HG02571 (cell line): ENCODE measurements around the gene SUPT4H1.
A peak's percentile ranks its signal among the peaks of the same experiment; 100 is the strongest.
"Not testable (repeated sequence)": the region's sequence is repeated elsewhere in the genome, so short reads cannot be mapped to it uniquely, and the experiment has no call there.

Source experiments
- ATAC-seq: cut with Tn5 transposase; IDR thresholded peaks from one replicate; pipeline ENCODE4 v1.9.1; 2021; ENCODE audit warnings: mild to moderate bottlenecking, moderate library complexity; ENCODE audit not compliant: unreplicated experiment

The SUPT4H1 gene

DNA sequence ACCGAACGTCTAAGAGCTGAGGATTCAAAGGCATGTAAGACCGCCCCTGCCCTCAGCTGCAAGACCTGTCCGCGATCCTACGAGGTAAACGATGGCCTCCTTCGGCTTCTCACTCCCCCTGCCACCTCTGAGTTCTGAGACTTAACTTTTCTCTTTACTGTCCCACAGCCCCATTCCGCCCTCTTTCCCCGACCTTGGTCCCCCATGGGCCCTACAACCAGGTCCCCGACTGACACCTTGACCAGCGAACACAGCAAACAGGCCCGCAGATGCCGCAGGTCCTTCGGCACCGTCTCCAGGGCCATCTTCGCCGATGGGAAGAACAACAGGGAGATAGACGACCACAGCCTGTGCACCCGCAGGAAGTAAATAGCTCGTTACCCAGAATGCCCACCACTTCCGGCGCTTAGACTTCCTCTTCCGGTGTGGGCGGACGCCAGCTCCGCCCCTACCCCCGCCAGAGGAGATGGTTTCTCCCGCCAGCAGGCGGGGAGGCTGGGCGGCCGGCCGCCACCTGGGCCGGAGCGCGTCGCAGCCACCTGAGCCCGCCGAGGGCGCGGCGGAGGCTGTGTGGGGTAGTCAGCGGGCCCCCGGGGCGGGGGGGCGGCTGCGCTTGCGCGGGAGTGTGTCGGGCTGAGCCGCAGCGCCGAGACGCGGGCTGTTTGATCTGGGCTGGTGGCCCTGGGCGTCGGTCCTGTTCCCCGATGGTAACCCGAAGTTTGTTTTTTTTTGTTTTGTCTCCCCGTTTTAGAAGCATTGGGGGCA is at the start of gene SUPT4H1:
Gene SUPT4H1 (minus strand): TSS at position 371 of the 765 bp plus-strand sequence. CDS start 66 bp downstream, at position 305.
- ATAC-seq, result peak; percentile 88

DNA sequence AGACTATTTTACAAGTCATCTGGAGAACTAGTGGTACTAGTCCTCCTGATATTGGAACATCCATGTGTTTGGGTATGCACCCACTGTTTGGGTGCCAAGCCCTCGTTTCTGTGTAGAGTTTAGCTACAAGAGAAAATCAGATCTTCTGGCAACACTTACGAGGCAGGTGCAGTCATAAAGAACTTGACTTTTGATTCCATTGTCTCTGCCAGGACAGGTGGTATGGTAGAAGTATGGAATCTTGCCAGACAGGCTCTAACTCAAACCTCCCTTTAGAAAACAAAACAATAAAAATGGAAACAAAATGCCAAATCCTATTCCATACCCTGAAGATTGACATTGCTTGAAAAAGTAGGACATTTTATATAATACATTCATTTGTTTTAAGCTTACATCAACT is 49.3 kb upstream of the SUPT4H1 start:
- no peak for ATAC-seq

DNA sequence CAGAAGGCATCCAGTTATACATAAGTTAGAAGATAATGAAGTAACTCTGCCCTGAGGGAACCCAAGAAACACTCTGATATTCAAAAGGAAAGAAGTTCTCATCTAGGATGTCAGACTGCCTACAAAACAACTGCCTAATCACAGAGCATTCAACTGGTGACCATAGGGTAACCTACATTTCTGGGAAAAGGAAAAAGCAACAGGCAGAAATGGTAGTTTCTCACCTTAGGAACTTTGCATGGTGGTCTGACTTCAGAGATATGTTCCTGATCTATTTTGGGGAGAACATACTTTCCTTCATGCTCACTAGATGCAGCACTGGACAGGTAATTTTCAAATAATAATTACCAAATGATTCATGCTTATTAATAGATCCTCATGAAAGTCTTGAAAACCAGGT is 48.8 kb upstream of the SUPT4H1 start:
- no peak for ATAC-seq

DNA sequence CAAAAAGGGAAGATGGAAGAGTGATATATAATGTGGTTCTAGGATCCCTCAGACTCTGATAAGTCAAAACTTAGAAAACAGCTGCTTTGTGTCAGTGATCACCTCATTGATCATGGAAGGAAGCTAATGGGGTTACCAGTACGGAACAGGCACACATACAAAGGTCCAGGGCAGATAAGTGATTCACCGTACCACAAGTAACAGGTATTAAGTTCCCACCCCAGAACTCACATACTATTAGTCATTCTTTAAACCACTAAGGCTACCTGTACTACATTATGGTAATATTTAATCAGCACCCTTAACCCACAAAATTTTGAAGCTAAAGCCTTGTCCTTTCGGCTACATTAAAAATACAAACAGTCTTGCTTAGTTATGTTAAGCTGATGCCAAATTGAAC is 48.0 kb upstream of the SUPT4H1 start:
- no peak for ATAC-seq

DNA sequence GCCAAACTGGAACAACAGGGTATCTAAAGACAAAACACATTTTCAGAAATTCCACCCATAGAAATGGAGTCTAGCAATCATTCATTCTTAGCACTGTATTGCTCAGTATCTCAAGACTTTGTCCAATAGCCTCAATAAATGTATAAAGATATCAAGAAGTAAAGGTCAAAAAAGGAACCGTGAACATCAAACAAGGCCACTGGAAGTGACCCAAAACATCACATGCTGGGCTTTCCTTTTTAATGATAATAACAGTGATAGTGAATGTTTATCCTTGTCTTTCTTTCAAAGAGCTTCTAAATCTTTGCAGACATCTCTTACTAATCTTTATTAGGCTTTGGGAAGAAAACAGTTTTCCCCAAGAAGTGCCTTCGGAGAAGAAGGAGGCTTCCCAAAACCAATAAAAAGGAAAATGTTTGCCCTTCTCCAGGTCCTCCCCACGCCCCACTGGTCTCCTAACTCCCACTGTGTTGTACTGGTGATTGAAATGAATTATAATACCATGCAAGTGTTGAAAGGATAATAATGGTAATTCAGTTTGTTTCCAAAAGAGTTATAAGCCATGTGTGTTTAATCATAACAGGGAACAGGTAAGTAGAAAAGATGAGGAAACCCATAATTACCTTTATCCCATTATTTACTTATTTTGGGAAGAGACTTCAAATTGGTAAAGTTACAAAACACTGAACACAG is 46.7 kb upstream of the SUPT4H1 start:
- ATAC-seq, result no peak

DNA sequence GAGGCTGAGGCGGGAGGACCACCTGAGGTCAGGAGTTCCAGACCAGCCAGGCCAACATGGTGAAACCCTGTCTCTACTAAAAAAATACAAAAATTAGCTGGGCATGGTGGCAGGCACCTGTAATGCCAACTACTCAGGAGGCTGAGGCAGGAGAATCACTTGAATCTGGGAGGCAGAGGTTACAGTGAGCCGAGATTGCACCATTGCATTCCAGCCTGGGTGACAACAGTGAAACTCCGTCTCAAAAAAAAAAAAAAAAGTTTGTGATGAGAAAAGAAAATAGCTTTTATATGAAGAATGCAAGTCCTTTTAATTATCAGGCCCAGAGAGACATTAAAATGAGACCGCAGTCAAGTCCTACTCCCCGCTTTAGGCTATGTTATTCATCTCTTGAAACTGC is 45.4 kb upstream of the SUPT4H1 start:
- not testable (repeated sequence) for ATAC-seq

DNA sequence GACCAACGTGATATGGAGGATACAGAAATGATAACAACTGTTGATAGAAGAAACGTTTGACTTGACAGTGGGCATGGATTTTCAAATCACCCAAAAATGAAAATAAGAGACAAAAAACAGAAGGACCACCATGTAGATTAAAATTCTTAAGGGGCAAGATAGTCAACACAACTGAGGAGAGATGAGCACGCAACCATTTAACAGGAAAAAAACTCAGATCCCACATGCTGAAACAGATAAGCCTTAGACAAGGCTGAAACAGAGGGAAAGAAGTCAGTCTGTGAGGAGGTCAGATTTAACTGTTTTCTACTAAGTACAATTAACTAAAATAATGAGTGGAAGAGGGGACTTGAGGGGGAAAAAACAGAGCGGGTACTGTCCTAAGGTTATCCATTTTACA is 44.2 kb upstream of the SUPT4H1 start:
- ATAC-seq, result no peak

DNA sequence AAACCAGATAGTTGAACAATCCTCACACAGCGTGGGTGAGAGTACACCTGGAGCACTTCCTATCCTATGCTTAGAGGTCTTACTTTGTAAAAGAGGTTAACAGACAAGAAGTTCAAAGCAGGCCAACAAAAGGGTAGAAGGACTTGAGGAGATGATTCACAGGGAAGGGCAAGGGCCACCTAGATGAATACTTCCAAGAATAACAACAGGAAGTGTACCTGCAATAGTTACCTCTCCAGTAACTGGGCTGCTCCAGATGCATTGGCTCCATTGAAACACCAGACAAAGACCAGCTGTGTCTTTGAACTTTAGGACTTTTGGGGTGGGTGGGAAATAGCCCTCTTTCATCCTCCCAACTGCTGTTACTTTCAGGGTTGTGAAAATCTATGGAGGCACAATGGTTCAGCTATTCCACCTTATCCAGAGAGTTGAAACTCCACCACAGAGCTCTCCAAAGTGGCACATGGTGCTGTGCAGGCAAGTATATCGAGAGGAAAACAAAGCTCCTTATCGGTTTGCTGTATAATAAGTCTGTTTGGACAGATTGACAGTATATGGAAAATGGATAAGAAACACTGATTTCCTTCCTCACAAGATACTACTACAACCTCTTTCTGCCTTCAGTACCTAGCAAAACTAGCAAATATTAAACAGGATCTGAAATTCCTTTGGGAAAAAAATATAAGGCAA is 42.7 kb upstream of the SUPT4H1 start:
- ATAC-seq, result no peak

DNA sequence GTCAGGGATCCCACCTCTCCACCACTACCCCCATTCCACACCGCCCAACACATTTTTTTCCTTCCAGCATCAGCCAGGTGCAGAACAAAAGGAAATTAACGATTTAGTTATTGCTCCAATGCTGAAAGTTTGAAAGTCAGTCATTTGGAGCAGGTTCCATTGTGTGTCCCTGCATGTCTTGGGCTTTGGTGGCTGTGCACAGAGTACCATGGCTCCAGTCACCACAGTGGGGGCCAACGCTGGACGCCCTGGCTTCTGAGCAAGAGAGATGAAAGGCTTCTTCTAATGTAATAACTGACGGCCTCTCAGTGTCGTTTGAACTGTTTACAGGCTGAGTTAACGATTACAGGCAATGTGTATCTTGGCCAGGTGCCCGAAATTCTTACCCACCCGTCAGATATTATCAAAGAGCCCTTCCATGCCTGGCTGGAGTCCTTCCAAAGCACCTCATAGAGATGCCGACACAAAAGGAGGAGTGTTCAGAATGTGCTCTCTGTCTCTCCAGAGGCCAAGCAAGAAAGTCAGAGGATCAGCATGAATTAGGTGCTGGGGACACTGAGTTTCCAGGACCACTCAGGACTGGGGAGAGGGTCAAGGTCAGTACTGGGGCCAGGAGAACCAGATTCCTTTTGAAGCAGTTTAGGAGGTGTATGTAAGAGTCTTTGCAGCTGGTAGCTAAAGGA is 39.4 kb upstream of the SUPT4H1 start:
- no peak for ATAC-seq

DNA sequence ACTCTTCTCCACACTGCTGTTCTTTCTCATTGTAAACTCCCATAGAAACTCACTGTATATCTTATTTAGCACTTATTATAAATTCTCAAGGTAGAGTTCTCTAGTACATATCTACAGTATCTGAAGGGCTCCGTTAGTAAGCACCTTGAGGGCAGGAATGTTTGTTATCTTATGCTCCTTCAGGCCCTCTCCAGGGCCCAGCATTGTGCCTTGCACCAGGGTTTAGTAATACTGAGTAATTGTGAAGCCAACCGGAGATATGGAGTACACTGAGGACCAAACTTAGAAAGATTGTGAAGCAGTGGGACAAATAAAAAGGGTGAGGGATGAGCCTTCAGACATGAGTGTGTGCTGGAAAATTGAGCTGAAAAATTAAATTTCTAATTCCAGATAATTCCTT is 38.9 kb upstream of the SUPT4H1 start:
- no peak for ATAC-seq

DNA sequence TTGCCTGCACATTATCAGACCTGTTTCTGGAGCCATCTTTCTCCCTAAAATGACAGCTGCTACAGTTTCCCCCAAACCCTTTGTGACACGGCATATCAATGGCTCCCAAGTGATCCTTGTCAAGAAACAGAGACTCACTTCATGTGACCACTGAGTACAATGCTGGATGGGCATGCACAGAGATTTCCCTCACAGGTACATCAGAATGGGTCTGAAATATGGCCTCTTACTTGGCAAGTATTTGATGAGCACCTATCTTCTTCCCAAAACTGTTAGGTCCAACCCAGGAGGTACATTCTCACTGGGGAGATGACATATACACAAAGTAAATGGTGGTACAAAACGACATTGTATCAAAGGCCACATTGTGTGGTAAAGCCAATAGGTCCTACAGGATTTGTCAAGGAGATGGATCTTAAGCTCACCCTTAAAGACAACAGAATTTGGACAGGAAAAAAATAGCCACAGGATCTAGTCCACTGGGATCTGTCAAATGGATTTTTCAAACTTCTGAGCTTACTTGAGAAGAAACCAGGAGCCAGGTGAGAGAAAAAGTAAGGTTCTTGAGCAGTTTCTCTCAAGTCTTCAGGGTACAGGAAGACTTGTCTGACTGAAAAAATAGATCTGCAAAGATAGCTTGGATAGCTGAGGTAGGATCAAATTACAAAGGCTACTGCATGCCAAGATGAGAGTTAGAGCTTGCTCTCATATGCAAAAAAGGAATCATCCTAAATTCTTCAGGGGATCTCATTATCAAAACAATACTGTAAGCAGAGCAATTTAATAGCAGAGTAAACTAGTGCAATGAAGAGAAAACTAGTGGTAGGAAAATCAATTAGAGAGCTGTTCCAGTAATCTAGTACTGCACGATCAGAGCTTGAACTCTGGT is 36.5 kb upstream of the SUPT4H1 start:
- no peak for ATAC-seq

DNA sequence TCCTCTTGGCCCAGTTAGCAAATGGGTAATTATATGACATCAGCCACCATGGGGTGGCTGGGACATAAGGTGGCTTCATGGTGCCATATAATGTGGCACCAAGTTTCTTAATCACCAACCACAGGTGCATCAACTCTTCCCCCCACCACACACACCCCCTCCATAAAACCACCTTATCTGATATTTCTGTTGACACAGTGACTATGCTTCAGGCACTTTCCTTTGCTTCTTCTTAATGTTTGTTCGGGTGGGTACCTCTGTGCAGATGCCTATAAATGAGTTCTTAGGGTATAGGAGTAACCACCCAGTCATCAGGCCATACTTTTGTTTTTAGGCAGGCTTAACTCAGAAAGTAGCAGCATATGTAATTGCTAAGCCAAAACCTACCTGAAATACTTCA is 35.8 kb upstream of the SUPT4H1 start:
- no peak for ATAC-seq

DNA sequence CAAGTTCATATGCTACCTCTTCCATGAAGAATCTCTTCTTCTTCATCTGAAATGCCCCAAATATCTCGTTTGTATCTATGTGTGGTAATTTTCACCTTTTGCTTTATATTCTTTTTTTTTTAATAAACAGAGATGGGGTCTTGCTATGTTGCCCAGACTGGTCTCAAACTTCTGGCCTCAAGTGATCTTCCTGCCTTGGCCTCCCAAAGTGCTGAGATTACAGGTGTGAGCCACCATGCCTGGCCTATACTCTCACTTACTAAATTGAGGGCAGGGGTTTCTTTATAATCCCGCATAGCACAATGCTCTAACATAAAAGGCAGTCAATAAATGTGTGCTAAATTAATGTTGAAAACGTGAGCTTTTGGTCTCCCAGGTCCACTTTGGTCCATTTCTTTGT is 34.7 kb upstream of the SUPT4H1 start:
- ATAC-seq, result no peak

DNA sequence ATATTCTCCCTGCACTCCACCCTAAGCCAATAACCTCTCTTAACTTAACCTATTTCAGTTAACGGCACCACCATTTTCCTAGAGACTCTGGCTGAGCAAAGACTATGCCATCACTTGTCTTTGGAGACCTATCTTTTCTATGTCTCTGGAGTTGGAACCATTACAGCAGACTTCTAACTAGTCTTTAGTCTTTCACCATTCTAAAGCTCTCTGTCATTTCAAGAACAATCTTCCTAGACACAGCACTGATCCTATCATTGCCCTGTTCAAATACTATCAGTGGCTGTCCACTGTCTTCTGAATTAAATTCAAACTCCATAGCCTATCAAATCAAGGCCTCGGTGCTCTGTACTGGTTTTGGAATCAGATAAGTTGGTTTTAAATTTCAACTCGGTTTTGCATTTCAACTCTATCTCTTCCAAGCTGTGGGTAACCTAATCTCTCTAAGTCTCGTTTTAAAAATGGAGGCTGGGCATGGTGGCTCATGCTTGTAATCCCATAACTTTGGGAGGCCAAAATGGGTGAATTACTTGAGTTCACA is 33.4 kb upstream of the SUPT4H1 start:
- no peak for ATAC-seq

DNA sequence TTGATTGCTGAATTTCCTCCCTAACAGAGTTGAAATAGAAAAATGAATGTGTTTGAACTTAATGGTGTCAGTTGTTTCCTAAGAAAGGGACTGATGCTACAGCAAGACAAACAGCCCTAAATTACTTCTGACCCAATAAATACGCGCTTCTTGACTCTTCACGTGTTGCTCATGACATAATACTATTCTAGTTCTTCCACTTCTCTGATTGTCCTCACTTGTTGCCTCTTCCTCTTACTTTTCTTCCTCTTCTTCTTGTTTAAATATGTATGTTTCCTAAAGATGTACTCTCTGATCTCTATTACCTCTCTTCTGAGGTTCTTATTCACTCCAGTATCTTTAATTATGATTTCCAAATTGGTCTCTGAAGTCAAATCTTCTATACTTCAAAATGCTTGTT is 32.9 kb upstream of the SUPT4H1 start:
- ATAC-seq, result no peak

DNA sequence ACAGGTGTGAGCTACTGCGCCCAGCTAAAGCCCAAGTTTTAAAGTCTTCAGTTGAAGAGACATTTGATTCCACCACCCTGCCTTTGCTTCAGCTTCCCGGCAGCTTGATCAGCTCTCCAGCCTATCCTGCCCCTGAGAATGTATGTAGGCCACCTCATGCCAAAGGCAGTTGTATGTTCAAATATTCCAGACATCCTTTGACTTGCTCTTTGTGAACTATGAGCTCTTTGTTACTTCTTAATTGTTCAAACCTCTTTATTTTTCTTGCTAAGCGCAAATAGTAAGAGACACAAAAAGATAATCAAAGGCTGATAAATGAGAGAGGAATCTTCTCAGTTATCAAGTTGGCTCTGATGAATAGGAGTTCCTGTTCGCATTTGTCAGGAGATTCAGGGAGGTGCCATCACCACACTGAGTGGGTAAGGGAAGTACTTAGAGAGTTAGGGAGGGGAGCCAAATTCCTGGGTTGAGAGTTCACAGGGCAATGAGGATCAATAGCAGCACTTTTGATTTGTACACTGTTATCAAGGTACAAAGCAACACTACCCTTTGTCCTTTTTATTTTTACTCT is 32.0 kb upstream of the SUPT4H1 start:
- ATAC-seq, result no peak

DNA sequence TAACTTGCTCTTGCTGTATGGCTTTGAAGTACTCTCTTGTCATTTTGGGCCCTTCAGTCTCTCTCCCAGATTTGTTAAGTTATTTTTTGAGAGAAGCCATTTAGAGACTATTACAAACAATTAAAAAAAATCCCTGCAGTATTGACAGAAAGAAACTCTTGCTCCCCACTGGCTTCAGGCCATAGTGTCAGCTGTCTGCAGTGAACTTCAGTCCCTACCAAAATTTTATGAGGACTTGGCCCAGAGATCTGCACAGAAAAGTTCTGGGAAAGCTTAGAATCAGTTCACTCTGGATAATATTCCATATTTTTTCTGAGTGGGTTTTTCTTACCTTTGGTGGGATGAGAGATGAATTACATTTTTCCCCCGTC is 30.9 kb upstream of the SUPT4H1 start:
- ATAC-seq, result no peak

DNA sequence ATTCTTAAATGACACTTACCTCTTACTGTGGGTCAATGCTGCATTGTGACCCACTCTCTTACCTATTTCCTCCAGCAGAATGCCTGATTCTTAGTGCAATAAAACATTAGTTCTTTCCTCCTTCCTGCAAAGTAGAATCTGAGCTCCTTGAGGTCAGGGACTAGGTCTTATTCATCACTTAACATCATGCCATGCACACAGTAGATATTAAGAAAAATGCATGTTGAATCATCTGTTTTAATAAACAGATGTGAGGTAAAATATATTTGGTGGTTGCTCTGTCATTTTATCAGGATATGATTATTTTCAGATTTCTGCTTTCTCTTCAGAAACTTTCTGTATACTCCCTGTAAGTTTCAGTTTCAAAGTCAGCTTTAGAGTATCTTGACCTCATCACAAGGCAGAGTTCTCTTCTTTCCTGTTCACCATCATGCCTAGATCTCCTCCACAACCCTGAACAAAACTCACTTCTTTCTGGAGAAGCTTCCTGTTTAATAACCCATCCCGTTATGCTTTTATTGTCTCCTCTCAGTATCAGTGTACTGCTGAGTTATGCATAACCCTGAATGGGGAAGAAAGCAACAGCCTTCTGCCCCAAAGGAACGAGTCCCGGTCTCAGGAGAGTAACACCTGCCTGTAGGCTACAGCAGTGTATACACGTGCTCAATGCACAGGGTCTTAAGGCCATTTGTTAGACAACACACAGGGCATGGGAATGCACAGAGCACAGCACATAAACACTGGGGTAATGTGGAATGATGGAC is 30.3 kb upstream of the SUPT4H1 start:
- no peak for ATAC-seq
